ENCODE data around the gene NFKB1.

DNA sequence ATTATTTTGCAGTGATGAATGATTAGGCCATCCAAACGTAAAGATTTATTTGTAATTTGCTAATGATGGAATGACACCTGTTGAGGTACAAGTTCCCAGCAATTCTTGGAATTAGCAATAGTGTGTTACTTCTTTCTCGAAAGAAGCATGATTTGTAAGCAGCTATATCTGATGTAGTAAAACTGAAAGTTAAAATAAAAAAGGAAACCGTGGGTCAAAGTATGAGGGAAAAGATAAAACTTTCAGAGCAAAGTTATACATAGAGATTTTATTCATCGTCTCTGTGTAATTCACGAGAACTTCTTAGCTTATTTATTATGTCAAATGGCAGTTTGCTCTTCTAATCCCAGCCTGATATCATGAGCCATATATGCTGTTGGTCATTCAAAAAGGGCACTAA, 59.0 kb downstream of the NFKB1 start:
- TF ChIP-seq, protein P1, sequence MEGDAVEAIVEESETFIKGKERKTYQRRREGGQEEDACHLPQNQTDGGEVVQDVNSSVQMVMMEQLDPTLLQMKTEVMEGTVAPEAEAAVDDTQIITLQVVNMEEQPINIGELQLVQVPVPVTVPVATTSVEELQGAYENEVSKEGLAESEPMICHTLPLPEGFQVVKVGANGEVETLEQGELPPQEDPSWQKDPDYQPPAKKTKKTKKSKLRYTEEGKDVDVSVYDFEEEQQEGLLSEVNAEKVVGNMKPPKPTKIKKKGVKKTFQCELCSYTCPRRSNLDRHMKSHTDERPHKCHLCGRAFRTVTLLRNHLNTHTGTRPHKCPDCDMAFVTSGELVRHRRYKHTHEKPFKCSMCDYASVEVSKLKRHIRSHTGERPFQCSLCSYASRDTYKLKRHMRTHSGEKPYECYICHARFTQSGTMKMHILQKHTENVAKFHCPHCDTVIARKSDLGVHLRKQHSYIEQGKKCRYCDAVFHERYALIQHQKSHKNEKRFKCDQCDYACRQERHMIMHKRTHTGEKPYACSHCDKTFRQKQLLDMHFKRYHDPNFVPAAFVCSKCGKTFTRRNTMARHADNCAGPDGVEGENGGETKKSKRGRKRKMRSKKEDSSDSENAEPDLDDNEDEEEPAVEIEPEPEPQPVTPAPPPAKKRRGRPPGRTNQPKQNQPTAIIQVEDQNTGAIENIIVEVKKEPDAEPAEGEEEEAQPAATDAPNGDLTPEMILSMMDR (optimal IDR thresholded peaks at IDR 0.05 in 1 of 3, IDR thresholded peaks at IDR 0.05 in 1 of 3, conservative IDR thresholded peaks at IDR 0.05 in 1 of 3; ENCODE audit: extremely low read depth in 1 of 3, insufficient read depth in 2 of 3, low read length in 3 of 3) = no peak
- no peak for TF ChIP-seq EZH2 (IDR thresholded peaks at IDR 0.05; ENCODE audit: low read length)

Measured in keratinocyte (primary cell).